Measurements from ENCODE around the gene PCDH1.

- TF ChIP-seq, protein P1, sequence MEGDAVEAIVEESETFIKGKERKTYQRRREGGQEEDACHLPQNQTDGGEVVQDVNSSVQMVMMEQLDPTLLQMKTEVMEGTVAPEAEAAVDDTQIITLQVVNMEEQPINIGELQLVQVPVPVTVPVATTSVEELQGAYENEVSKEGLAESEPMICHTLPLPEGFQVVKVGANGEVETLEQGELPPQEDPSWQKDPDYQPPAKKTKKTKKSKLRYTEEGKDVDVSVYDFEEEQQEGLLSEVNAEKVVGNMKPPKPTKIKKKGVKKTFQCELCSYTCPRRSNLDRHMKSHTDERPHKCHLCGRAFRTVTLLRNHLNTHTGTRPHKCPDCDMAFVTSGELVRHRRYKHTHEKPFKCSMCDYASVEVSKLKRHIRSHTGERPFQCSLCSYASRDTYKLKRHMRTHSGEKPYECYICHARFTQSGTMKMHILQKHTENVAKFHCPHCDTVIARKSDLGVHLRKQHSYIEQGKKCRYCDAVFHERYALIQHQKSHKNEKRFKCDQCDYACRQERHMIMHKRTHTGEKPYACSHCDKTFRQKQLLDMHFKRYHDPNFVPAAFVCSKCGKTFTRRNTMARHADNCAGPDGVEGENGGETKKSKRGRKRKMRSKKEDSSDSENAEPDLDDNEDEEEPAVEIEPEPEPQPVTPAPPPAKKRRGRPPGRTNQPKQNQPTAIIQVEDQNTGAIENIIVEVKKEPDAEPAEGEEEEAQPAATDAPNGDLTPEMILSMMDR (IDR thresholded peaks at IDR 0.05): no peak
- TF ChIP-seq POLR2A (IDR thresholded peaks at IDR 0.05): no peak
Measured at GRCh38 chr5:141920771-141921170, 42.6 kb upstream of the PCDH1 start.

Data from right lobe of liver (tissue), 4 donors.